GM12865 (cell line): ENCODE measurements around the gene RPS6KA3.
"Not testable (repeated sequence)": the region's sequence is repeated elsewhere in the genome, so short reads cannot be mapped to it uniquely, and the experiment has no call there.

Experiments
- DNase-seq: peaks from one replicate; pipeline ENCODE4 v3.0.0; 2010; ENCODE audit warnings: low read depth
- H3K4me3 ChIP-seq: 2 replicates; pipeline ENCODE4 v1.5.1; 2011; ENCODE audit warnings: mild to moderate bottlenecking, low read depth, low read length, control low read depth
- CTCF ChIP-seq: IDR thresholded peaks from 2 replicates; pipeline ENCODE4 v1.5.1; 2011; ENCODE audit warnings: low read length, control low read depth, low read depth, inconsistent platforms; ENCODE audit not compliant: insufficient read depth; ENCODE audit errors: missing control alignments

The RPS6KA3 gene

GRCh38 chrX:20252381-20253231 lies 14.1 kb downstream of the RPS6KA3 start:
- no peak overlapping the region for H3K4me3 ChIP-seq
- DNase-seq = peak; percentile 62
- TF ChIP-seq CTCF = peak; percentile 56

GRCh38 chrX:20251691-20252090 lies 15.0 kb downstream of the RPS6KA3 start:
- no peak for TF ChIP-seq CTCF
- DNase-seq = no peak
- H3K4me3 ChIP-seq = no peak overlapping the region

- not testable (repeated sequence) for H3K4me3 ChIP-seq, DNase-seq
Measured at GRCh38 chrX:20250146-20250545, 16.6 kb downstream of the RPS6KA3 start.

GRCh38 chrX:20248592-20249192 lies 18.0 kb downstream of the RPS6KA3 start:
- no peak for TF ChIP-seq CTCF
- no peak for DNase-seq
- H3K4me3 ChIP-seq = no peak overlapping the region

- no peak for TF ChIP-seq CTCF
- DNase-seq = no peak
- H3K4me3 ChIP-seq = no peak overlapping the region
Measured at GRCh38 chrX:20244931-20245330, 21.8 kb downstream of the RPS6KA3 start.

GRCh38 chrX:20240201-20240600 lies 26.5 kb downstream of the RPS6KA3 start:
- no peak for TF ChIP-seq CTCF
- no peak for DNase-seq
- no peak overlapping the region for H3K4me3 ChIP-seq

GRCh38 chrX:20237864-20238263 lies 28.8 kb downstream of the RPS6KA3 start:
- no peak for DNase-seq
- no peak for TF ChIP-seq CTCF
- H3K4me3 ChIP-seq = no peak overlapping the region
